ENCODE results near the gene EIF1B.

GRCh38 chr3:40268802-40269524 lies 40.5 kb upstream of the EIF1B start:
- TF ChIP-seq CTCF (IDR thresholded peaks at IDR 0.05) = no peak
- TF ChIP-seq EP300 (IDR thresholded peaks at IDR 0.05) = no peak
- no peak for TF ChIP-seq POLR2AphosphoS5 (IDR thresholded peaks at IDR 0.05)
- TF ChIP-seq POLR2A (IDR thresholded peaks at IDR 0.05) = no peak

Measured in upper lobe of left lung (tissue), 4 donors.